Measurements from ENCODE around the gene BICDL2.

- TF ChIP-seq PRDM10 (tag by site-specific recombination; IDR thresholded peaks at IDR 0.05) (no peak), ZNF530 (tag by site-specific recombination; IDR thresholded peaks at IDR 0.05; ENCODE audit: low read depth) (no peak), PRDM4 (tag by site-specific recombination; IDR thresholded peaks at IDR 0.05) (no peak), ZBTB26 (tag by site-specific recombination; optimal IDR thresholded peaks at IDR 0.05) (no peak), ZNF184 (tag by site-specific recombination; IDR thresholded peaks at IDR 0.05) (no peak), SCRT1 (tag by site-specific recombination; IDR thresholded peaks at IDR 0.05; ENCODE audit: borderline replicate concordance) (no peak)
Observed at GRCh38 chr16:3050487-3050886, 13.7 kb upstream of the BICDL2 start.

All from HEK293 (cell line).